Pons (tissue), 1 donor: ENCODE data around the gene KDM4C.

ENCODE experiments used
- DNase-seq: peaks from one replicate; pipeline ENCODE4 v3.0.0-alpha.2; 2016; ENCODE audit warnings: low spot score

The KDM4C gene

DNA sequence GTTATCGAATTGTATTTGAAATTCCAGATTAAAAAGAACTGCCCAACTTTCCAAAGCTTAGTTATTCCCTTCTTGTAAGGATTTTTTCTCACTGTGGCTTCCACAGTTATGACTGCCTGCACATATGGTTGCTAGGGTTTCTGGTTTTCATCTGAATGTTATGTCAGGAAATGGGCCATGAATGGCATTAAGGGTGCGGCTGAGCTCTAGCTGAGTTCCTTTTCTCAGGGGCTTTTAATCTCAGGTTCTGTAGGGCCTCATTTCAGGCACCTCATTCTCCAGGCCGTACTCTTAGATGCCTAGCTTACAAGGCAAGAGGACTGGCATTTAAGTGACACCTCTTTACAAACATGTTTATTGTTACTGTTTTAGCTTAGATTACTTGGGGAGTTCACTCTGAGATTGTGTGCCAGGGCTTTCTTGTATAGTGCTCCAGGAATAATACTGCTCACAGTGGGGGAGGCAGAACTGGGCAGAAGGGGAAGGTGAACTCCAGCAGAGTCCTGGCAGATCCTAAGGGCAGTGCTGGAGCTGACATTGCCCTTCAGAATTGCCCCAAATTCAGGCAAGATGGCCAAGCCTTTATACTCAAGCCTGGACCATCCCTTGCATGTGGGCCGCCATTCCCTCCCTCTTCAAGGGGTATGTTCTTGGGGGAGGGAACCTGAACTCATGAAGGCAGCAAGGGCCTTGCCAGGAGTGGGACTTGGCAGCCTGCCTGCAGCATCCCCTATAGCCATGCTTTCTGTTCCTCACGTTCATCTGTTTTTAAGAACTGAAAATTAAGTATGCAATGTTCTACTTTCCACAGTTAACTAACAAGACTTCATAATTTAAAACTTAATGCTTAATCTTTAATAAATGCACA is 111.5 kb downstream of the KDM4C start:
- DNase-seq: no peak

DNA sequence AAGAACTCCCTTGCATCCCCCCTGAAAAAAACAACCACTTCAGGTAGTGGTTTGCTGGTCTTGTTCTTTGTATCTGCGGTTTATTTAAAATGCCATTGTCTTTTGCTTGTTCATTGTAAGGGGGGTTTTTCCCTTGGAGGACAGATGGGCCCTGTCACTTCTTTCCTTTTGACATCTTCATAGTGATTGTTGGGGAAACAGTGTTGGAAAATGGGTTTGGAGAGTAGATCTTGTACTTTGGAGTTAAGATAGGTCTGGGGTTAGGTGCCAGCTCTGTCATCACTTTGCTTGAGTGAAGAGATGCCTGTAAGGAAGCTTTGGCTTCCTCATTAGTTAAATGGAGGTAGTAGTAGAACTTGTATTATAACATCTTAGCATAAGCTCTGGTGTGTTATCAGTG is 112.4 kb downstream of the KDM4C start:
- DNase-seq: no peak

DNA sequence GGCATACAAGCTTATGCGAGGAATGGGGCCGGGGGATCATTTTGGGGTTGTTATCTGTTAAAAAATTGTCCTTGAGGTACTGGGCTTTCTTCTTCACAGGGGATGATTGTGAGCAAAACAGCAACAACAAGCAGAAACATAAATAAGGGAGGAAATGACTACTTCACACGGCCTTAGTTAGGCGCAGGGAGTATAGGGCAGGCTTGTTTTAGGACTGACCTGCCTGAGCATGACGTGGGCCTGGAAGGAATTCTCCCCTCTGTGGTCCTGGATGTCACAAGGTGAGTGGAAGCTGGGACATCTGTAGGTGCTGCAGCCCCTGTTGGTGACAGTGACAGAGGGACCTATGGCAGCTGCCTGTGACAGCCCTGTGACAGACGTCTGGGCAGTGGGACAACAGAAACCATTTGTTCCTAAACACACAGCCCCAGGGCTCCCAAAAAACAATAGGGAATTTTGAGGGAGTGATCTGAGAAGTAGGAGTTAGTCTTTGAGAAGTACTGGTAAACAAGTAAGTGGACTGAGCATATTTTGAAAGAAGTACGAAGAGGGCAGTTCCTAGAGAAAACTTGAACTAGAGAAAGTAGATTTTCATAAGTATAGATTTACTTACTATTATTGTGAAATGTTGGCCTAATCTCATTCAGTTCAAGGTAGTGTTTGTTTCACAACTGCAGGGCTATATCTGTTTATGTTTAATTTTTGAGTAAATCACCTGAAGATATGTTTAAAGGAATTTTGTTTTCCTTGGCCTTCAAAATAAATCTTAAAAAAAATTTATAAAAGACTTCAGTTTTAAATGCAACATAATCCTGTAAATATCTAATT is 113.1 kb downstream of the KDM4C start:
- peak; percentile 56 for DNase-seq

DNA sequence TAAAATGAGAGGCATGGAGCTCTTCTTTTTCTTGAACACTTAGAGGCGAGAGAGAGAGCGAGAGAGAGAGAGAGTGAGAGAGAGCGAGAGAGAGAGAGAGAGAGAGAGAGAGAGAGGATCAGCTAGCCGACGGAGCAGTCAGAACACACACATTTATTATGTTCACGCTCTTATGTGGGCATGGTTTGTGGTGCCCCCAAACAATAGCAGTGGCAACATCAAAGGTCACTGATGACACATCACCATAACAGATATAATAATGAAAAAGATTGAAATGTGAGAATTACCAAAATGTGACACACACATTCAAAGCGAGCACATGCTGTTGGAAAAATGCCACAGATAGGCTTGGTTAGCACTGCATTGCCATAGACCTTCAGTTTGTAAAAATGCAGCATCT is 116.1 kb downstream of the KDM4C start:
- DNase-seq: peak; percentile 61

- DNase-seq: no peak
Observed at GRCh38 chr9:6876195-6876894, 118.6 kb downstream of the KDM4C start.

GRCh38 chr9:6877671-6878161 is 119.9 kb downstream of the KDM4C start:
- DNase-seq: no peak

DNA sequence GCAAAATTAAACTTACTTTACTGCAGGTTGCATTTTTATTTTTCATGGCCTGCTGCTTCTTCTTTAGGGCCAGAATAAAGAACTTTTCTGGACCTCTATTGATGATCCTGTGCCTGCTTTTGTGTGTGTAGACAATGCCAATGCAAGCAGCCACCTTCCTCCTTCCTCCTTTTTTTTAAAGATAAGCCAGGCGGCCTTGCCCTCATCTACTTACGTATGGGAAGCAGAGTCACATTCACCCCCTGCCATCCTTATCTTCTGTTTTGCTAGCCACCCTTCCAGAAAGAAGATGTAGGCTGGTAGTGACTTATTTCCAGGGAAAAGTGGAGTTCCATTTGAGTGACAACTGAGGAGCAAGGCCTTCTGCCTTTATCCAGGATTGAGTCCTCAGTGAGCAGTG is 122.9 kb downstream of the KDM4C start:
- DNase-seq: no peak

- DNase-seq: no peak
Observed at GRCh38 chr9:6884101-6884500, 126.3 kb downstream of the KDM4C start.

- DNase-seq: no peak
Observed at GRCh38 chr9:6884990-6885389, 127.2 kb downstream of the KDM4C start.

DNA sequence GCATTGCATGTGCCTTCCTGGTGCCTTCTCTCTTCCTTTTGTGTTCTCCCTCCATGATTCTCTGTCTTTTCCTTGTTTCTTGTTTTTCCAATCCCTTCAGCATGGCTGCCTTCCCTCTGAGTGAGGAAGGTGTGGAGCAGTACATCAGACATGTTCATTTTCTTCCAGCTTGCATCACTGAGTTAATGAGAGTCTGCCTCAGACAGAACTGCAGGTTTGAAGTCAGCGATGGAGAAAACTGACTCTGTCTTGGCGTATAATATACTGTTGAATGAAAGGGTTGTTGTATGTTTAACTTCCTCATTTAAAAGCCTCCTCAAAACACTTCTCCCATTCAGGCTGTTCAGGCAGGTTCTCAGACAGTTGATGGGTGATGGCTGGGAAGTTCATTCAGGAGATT is 129.3 kb downstream of the KDM4C start:
- no peak for DNase-seq

- DNase-seq: no peak
Observed at GRCh38 chr9:6889868-6890267, 132.1 kb downstream of the KDM4C start.

DNA sequence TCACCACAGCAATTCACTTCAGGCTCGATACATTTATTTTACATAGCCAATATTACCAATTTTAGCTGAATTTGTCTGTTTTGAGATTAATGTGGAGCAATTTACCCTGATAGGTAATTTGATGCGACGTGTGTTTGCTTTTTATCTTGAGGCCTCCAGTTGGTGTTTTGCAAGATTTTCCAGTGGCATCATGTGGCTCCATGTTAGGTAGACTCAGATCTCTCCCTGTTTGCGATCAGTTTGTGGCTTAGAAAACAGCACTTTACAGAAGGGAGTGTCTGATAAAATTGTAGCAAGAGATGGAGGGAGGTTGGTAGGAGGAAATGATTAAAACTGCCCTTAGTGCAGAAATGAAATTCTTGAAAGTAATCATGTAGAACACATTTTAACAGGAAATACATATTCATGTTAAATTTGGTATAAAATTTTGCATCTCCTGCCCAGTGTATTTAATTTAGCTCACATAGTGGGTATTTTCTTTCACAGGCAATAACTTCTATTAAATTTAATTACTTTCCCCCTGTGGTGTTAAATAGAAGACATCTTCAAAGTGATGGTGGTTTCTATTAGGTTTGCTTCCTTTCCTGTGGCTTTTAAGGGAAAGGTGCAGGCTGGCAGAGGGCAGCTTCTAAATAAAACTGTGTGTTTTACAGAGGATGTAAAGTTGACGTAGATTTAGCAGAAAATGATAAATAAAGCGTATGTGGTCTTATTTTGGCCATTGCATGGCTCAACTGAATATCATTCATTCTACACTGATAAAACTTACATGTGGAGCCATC is 135.8 kb downstream of the KDM4C start:
- no peak for DNase-seq

GRCh38 chr9:6894135-6894534 is 136.4 kb downstream of the KDM4C start:
- no peak for DNase-seq

- DNase-seq: no peak
Observed at GRCh38 chr9:6895754-6896153, 138.0 kb downstream of the KDM4C start.

- no peak for DNase-seq
Observed at GRCh38 chr9:6896562-6896961, 138.8 kb downstream of the KDM4C start.

DNA sequence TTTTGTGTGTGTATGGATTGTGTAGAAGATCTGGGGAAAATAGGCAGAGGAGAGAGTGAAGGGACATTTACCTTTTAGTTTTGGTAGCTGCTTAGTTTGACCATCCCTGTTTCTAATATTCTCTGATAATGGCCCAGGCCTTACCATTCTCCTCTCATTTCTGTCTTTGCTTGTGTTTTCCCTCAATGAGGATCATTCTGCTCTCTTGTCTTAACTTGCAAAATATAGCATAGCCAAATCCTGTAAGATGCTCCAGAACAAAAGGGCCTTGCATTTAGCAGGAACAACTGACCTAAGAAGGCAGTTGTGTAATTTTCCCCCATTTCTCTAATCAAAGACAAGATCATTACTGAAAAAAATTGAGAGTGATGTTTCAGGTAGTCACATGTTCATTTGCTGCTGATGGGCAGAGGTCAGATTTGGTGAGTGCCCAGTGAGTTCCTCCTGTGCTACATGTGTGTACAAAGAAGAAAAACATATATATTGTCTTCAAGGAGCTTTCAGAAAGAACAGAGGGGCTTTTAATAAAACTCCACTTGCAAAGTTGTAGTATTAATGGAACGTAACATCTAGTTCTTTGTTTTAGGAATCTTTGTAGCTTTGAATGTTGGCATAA is 139.5 kb downstream of the KDM4C start:
- peak; percentile 11 for DNase-seq

DNA sequence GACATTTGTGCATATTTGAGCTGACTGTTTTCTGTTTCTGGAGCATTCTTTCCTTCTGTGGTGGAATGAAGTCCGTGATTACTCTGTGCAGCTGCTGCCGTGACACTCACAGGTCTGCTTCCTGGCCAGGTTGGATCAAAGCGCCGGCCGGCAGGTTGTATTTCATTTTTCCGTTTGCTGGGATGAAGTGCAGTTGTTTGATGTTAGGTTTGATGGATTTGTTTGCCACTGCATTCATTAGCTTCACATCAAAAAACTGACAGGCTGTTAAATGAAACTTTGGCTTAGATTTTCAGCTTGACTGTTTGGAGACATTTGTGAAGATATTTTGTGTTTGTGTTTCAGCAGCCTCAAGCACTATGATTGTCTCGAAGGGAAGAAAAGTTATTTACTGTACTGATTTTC is 140.1 kb downstream of the KDM4C start:
- no peak for DNase-seq

DNA sequence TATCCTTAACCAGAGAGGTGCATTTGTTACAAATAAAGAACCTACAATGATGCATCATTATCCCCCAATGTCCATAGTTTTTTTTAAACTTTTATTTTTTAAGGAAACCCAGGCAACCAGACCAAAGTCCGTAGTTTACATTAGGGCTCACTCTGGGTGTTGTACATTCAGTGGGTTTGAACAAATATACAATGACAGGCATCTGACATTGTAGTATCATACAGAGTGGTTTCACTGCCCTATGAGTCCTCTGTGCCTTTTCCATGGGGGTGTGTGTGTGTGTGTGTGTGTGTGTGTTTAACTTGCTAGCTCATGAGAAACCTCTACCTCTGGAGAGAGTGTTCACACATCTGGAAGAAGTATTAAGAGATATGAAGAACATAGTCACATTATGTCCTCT is 141.5 kb downstream of the KDM4C start:
- DNase-seq: no peak

DNA sequence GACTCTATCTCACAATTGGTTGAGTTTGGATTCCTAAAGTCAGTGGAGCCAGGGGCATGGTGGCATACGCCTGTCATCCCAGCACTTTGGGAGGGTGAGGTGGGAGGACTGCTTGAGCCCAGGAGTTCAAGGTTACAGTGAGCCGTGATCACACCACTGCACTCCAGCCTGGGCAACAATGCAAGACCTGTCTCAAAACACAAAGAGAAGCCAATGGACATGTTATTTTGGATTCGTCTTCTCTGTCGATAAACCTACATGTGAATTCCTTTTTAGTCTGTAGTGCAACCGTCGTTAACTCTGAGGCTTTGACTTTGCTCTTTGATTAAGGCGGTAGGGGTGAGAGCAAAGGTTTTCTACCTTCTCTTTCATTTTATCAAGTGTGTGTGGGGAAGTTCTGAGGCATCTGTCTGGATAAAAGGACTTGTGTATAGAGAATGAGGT is 142.7 kb downstream of the KDM4C start:
- no peak for DNase-seq

- no peak for DNase-seq
Observed at GRCh38 chr9:6901180-6901579, 143.4 kb downstream of the KDM4C start.

DNA sequence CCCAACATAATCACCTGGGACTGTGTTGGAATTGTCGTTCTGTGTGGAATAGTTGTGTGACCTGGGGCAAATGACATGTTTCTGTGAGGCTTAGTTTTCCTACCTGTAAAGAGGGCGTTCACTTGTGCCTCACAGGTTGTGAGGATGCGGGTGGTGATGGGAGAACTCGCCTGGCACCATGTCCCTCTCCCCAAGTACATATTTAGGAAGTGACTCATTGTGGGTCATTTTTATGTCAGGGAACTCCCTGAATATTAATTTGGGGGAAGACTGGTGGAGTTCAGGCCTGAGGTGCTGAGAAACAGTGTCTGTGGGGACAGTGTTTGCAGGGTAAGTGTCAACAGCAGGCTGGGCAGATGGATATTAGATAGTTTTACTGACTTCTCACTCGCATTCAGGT is 144.7 kb downstream of the KDM4C start:
- DNase-seq: no peak
